GM19240 (cell line): ENCODE results near the gene TCAF1.
"Not testable (repeated sequence)": the region's sequence is repeated elsewhere in the genome, so short reads cannot be mapped to it uniquely, and the experiment has no call there.

Experiments
- DNase-seq: peaks from one replicate; pipeline ENCODE4 v3.0.0; 2011; ENCODE audit warnings: low spot score; ENCODE audit not compliant: insufficient read length

TCAF1 gene

GRCh38 chr7:143855443-143855842 lies 46.5 kb downstream of the TCAF1 start:
- DNase-seq: not testable (repeated sequence)

DNA sequence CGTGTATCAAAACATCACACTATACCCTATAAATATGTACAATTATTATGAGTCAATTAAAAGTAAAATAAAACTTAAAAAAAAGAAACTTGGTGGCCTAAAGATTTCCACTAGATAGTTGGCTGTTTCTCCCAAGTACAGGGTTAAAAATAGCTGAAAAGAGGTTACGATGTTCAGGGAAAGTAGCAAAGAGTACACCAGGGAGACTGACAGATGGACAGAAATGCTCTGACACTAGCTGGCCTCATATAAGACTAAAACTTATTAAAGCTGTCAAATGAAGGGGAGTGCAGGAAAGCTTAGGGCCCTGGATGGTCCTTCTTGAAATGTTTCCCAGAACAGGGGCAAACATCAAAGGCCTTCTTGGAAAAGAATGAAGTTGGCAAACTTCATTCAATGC lies 51.3 kb downstream of the TCAF1 start:
- no peak for DNase-seq

GRCh38 chr7:143849785-143850479 lies 52.0 kb downstream of the TCAF1 start:
- no peak for DNase-seq

DNA sequence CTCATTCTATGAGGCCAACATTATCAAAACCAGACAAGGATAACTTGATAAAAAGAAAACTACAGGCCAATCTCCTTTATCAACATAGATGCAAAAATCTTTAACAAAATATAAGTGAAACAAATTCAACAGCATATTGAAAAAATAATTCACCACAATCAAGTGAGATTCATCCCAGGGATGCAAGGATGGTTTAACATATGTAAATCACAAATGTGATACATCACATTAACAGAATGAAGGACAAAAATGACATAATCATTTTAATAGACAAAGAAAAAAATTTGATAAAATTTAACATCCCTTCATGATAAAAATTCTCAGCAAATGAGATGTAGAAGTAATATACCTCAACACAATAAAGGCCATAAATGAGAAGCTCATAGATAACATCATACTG lies 53.8 kb downstream of the TCAF1 start:
- DNase-seq: no peak

- no peak for DNase-seq
These were observed 55.3 kb downstream of the TCAF1 start for GRCh38 chr7:143846692-143847091.

DNA sequence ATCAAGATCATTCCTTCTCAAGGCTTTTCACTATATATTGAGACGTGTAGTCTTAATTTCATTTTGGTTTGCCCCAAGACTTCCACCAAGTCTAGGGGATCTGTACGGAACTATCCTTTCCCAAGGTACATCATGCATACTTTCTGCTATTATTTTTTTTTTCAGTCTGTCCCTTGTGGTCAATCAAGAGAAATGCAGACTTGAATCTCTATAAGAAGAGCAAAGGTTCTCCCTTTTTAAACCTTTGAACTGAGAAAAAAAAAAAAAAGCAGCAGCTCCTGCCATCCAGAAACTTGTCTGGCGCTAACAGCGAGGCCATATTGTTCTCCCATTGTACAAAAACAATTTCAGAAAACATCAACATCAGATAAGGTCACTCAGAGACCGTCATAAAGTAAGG lies 60.3 kb downstream of the TCAF1 start:
- not testable (repeated sequence) for DNase-seq

- not testable (repeated sequence) for DNase-seq
These were observed 61.9 kb downstream of the TCAF1 start for GRCh38 chr7:143840062-143840461.

GRCh38 chr7:143837223-143837622 lies 64.8 kb downstream of the TCAF1 start:
- not testable (repeated sequence) for DNase-seq

DNA sequence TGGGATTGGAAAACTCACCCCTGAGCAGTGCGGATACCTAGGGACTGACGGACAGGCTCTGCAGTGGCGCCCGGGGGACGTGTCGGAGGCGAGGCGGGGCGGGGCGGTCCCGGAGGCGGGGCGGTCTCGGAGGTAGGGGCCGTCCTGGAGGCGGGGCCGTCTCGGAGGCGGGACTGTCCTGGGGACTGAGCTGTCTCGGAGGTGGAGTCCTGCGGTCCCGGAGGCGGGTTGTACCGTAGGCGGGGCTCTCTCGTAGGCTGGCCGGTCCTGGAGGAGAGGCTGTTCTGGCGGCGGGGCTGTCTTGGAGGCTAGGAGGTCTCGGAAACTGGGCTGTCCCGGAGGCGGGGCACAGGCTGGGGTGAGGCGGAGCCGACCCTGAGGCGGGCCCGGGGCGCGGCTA lies 65.4 kb downstream of the TCAF1 start:
- DNase-seq: not testable (repeated sequence)

DNA sequence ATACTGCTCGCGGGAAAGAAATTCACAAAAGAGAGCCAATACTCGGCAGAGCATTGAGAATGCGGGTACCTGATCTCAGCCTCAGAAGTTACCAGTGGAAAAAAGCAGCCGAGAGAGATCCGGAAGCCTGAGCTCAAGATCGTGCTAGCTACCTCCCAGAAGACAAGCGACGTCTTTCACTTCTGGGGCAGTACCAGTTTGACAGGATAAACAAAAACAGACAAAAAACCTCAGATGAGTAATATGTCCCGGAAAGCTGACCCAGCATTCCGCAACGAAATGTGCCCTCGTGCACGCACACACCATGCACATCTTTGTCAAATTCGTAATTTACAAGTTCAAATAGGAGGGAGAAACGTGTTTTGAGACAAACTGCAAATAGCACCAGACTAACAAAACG lies 65.9 kb downstream of the TCAF1 start:
- not testable (repeated sequence) for DNase-seq

- not testable (repeated sequence) for DNase-seq
These were observed 75.4 kb downstream of the TCAF1 start for GRCh38 chr7:143826578-143826977.

DNA sequence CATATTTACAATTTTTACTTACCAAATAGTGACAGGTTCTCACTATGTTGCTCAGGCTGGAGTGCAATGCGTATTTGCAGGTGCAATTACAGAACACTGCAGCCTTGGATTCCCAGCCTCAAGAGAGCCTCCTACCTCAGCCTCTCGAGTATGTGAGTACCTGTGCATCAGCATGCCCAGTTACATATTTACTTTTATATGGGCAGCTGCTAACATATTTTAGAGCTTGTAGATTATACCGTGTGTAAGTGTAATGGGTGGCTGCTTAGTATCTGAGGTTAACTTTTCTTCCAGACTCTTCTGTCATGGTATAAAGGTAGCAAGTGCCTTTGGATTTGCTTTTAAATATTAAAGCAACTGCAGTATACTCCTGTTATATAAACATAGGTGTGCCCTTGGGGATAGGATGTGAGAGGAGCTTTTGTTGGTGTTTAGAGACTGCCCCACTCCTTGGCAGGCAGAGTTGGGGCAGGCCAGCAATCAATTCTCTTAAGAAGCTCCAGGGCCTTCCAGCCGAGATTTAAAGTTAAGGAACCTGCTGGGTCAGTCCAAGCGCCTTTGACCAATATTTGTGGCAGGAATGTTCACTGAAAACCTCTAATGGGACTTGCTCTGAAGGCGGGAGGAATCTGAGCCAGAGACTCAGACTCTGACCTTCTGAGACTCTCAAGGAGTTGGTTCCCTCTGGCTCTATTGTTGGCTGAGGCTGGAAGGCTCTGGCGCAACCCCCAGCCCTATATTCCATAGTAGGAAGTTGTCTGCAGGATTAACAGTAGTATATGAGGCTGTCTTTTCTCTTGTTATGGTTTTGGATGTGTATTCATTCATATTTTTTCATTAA lies 77.5 kb downstream of the TCAF1 start:
- not testable (repeated sequence) for DNase-seq

- not testable (repeated sequence) for DNase-seq
These were observed 78.2 kb downstream of the TCAF1 start for GRCh38 chr7:143823634-143824294.

GRCh38 chr7:143821392-143822277 lies 80.3 kb downstream of the TCAF1 start:
- not testable (repeated sequence) for DNase-seq

GRCh38 chr7:143817873-143818272 lies 84.1 kb downstream of the TCAF1 start:
- not testable (repeated sequence) for DNase-seq

- DNase-seq: not testable (repeated sequence)
These were observed 85.4 kb downstream of the TCAF1 start for GRCh38 chr7:143816471-143817133.

GRCh38 chr7:143810639-143811038 lies 91.3 kb downstream of the TCAF1 start:
- DNase-seq: not testable (repeated sequence)

- DNase-seq: not testable (repeated sequence)
These were observed 95.3 kb downstream of the TCAF1 start for GRCh38 chr7:143806664-143807071.
